Fibroblast of skin of left biceps (primary cell): ENCODE data around the gene XPO5.
"Not testable (repeated sequence)": the region's sequence is repeated elsewhere in the genome, so short reads cannot be mapped to it uniquely, and the experiment has no call there.

ENCODE experiments used
- DNase-seq, 2 experiments: peaks; one replicate each; pipeline ENCODE4 v3.0.0-alpha.2; 2013; ENCODE audit warnings: low read depth in 2 of 2

The XPO5 gene

DNA sequence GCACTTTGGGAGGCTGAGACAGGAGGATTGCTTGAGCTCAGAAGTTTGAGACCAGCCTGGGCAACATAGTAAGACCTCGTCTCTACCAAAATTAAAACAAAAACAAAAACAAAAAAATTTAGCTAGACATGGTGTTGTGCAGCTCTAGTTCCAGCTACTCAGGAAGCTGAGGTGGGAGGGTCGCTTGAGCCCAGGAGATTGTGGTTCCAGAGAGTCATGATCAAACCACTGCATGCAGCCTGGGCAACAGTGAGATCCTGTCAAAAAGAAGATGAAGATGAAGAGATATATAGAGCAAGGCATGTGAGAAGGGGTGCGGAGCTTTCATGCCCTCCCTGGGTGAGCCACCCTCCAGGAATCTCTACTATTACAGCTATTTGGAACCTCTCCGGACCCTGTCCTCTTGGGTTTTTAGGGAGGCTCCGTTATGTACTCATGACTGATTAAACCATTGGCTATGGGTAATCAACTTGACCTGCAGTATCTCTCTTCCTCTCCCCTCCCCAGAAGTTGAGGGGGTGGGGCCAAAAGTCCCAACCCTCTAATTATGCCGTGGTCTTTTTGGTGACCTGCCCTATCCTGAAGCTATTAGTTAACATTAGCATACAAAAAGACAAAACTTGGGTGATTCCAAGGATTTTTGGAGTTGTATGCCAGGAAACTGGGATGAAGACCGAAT lies 9.2 kb upstream of the XPO5 start:
- no peak for DNase-seq

DNA sequence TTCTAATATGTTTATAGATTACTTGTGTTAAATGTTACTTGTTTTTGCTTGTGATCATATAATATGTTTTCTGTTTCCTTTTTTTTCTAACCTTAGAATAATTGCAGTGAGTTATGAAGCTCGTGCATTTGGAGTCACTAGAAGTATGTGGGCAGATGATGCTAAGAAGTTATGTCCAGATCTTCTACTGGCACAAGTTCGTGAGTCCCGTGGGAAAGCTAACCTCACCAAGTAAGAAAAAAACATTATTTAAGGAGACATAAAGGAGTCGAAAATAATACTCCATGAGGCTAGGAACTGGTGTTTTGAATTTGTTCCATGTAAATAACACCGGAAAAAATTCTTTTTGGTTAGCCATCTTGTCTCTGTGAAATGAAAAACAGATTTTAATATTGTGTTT lies 7.1 kb upstream of the XPO5 start:
- DNase-seq, result no peak

DNA sequence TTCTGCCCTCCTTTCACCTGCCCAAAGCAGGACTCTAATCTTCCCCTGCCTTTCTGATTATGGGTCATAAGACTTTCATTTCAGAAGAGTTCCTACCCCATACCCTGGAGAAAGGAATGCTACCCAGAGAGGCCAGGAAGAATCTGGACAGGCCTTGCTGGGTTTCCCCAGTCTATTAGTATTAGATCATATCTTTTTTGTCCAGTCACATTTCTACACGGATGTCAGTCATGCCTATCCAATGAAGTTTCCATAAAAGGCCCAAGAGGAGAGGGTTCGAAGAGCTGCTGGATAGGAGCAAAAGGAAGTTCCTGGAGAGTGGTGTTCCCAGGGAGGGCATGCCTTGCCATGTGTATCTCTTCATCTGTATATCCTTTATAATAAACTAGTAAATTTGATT lies 3.3 kb upstream of the XPO5 start:
- no peak for DNase-seq

DNA sequence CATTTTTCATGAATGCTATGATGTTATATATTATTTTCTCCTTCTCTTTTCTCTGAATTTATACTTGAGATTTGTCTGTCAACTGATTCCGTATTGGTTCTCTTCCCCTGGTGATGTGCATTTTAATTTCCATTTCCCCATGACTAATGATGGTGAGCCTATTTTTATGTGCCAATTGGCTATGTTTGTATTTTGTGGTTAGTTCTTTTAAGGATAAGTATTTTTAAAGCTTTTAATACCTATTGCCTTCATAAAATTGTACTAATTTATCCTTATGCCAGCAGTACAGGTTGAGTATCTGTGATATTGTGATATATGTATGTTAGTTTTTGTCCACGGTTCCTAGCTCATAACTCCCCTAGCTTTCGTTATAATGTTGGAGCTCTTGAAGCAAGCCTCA lies 2.9 kb upstream of the XPO5 start:
- no peak for DNase-seq

DNA sequence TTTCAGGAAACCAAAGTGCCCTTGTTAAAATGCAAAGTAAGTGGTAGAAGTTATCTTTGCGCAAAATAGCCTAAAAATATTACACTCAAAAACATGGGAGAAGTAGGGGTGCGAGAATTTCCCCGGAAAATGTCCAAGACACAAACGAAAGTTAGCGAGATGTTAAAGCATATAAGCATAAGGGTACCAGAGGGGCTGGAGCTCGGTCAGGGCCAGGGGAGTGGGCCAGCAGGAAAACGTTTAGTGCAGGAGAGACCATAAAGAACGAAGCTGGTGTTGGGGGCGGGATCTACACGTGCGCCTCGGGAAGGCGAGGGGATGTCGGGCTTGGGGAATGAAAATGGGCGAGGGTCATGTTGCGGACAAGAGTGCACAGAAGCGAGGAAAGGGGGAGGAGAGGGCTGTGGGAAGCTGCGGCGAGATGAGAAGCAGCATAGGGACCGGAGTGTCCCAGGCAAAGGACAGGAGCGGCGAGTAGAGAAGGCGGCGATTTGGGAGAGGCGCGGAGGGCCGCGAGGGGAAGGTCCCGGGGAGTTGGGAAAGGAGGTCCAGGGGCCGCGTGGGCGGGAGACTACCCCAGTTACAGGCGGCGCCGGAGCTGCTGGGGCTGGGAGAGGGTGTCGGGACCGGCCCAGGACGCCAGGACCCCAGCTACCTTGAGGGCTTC lies 600 bp downstream of the XPO5 start:
- no peak for DNase-seq

DNA sequence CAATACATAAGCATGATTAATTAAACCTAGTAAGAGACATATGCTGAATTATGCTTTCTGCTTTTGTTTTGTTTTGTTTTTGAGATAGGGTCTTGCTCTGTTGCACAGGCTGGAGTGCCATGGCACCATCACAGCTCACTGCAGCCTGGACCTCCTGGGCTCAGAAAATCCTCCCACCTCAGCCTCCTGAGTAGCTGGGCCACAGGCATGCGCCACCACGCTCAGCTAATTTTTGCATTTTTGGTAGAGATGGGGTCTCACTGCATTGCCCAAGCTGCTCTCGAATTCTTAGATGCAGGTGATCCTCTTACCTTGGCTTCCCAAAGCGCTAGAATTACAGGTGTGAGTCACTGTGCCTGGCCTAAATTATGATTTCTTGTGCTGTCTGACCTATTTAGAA lies 3.8 kb downstream of the XPO5 start:
- DNase-seq, result no peak

DNA sequence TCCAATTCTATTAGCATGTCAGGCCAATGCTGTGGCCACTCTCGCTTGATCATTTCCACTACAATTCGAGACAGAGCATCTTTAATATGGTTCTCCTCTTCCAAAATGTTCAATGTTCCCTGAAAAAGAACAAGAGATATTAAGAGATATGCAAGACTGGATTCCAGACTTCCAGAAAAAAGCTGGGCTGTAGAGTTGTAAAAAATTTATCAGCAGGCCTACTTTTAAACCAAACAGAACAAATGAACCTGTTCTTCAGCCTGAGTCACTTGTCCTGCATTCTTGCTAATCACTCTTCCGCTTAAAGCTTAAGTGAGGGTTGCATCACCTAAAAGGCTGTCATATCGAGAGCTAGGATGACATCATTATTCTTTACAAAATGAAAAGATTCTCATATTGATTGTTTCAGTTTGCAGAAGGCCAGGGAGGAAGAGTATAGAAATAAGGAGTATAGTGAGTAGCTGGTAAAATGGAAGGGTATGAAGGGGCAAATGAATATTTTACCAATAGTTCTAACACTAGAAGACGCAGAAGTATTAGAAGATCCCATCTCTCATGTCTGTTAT lies 4.9 kb downstream of the XPO5 start:
- DNase-seq, result no peak

DNA sequence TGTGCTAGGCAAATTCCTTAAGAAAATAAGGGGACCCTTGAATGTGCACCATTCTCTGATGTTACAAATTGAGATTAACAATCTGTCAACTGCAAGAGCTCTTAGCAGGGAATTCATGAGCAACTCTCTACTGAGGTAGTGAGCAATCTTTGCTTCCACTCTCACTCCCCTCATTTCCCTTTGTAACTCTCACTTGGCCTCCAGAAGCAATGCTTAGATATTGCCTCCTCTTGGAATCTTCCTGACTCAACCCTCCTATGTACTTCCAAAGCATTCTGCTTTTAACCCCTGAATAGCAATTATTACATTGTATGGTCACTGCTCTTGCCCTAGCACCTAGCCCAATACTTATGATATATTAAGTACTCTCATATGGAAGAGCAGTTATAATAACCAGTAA lies 16.5 kb downstream of the XPO5 start:
- no peak for DNase-seq

DNA sequence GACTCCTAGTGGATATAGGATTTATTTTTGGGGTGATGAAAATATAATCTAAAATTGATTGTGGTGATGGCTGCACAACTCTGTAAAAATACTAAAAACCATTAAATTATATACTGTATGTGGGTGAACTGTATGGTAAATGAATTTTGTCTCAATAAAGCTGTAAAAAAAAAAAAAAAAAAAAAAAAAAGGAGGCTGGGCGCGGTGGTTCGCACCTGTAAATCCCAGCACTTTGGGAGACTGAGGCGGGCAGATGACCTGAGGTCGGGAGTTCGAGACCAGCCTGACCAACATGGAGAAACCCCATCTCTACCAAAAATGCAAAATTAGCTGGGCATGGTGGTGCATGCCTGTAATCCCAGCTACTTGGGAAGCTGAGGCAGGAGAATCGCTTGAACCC lies 18.2 kb downstream of the XPO5 start:
- not testable (repeated sequence) for DNase-seq

DNA sequence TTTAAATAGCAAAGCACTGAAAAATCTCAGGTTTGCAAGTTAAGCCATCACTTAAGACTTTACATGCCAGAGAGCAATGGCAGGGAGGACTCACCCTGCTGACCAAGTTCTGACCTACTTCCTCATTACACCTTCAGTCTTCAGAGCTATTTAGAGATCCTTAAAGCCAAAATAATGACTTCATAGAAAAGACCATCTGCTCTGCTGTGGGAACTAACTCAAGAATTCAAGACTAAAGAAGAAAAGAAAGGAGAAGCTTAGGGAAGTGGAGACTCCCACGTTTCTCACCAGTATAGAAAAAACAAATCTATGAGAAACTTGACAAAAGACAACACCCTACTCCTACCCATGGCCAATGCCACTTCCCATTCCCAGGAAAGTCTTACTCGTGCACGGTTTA lies 28.6 kb downstream of the XPO5 start:
- DNase-seq, result no peak

DNA sequence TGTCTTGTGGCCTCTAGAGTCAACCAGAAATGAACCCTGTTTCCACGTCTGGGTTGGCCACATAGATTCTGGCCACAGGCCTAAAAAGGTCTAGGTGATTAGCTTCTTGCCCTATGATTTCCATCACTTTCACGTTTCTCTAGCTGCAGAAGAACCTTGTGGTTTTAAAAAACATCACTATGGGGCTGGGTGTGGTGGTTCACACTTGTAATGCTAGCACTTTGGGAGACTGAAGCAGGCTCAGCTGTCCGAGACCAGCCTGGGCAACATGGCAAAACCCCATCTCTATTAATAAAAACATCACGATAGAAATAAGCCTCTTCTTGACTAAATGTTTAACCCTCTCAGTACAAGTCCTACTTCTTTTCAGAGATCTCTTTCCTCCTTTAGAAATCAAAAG lies 31.4 kb downstream of the XPO5 start:
- no peak for DNase-seq

DNA sequence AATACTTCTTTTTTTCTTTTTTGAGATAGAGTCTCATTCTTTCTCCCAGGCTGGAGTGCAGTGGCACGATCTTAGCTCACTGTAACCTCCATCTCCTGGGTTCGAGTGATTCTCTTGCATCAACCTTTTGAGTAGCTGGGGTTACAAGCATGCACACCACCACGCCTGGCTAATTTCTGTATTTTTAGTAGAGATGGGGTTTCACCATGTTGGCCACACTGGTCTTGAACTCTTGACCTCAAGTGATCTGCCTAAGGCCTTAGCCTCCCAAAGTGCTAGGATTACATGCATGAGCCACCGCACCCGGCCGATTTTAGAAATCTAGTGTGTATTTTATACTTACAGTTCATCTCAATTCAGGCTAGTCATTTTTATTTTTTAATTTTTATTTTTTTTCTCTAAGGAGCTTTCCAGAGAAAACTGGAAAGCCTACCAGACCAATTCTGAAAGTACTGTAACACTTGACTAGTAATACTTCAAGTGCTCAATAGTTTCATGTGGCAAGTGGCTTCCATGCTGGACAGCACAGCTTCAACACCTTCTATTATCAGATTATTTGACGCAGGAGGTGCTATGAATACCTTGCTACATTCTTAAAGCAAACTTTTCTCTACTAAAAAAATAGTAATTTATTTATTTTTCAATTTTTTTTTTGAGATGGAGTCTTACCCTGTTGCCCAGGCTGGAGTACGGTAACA lies 33.9 kb downstream of the XPO5 start:
- DNase-seq, result no peak

DNA sequence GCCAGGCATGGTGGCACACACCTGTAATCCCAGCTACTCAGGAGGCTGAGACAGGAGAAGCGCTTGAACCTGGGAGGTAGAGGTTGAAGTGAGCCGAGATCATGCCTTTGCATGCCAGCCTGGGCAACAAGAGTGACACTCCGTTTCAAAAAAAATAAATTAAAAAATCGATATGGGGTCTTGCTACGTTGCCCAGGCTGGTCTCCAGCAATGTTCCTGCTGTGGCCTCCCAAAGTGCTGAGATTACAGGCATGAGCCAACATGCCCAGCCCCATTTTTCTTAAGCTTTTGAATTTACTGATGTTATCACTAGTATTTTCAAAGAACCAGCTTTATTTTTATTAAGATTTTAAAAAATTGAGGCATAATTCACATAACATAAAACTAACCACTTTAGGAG lies 35.3 kb downstream of the XPO5 start:
- DNase-seq, result no peak

DNA sequence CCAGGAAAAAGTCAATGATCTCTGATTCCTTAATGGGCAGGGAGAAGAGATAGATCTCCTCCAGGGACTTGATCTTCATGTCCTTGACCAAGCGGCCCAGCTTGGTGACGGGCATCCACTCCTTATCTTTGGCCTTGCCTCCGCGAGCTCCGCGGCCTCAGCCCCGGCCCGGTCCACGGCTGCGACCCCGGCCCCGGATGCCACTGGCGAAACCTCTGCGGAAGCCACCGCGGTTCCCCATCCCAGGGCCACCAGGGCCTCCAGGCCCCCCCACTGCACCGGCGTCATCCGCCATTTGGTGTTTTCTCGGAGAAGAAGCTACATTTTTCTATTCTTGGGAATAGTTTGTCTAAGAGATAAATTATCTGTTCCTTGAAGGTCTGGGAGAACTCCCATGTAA lies 36.4 kb downstream of the XPO5 start:
- DNase-seq, result not testable (repeated sequence)

DNA sequence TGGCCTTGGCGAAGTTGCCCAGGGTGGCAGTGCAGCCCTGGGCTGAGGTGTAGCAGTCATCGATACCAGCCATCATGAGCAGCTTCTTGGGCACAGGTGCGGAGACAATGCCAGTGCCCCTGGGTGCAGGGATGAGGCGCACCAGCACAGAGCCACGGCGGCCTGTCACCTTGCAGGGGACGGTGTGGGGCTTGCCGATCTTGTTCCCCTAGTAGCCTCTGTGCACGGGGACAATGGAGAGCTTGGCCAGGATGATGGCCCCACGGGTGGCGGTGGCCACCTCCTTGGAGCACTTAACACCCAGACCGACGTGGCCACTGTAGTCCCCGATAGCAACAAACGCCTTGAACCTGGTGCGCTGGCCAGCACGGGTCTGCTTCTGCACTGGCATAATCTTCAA lies 36.9 kb downstream of the XPO5 start:
- DNase-seq, result not testable (repeated sequence)

DNA sequence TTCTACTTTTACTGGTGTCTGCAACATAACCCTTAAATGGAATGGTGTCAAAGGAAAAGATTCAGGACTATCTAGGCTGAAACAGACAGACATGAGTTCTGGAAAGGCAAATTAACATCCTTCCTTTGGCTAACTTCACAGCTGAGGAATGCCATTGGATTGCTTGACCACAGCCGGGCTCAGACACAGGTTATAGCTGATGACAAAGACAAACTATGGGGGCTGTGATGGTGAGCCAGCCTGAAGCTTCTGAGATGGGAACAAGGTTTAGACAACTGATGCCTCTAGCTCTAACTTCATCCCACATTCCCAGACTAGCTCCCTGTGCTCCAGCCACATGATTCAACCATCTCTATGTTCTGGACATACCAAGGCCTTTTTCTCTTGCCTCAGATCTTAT lies 43.6 kb downstream of the XPO5 start:
- DNase-seq, result no peak

DNA sequence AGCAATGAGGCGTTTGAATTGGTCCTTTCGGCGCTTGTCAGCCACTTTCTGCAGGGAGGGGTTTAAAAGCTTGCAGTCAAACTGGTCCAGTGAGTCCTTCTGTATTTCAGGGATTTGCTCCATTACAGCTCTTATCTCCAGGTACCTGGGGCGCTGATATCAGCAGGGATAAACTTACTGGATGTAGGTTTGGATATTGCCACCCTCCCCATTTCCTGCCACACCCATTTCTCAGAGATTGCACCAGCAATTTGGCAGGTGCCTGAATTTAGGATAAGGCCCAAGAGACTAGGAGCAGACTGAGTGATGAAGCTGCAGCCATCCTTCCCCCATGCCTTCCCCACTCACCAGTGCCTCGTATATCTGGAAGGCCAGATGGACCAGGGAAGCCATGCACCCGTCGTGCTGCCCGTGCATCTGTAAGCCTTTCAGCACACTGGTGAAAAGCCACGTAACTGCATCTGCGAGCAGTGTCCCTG lies 51.3 kb downstream of the XPO5 start:
- no peak for DNase-seq

DNA sequence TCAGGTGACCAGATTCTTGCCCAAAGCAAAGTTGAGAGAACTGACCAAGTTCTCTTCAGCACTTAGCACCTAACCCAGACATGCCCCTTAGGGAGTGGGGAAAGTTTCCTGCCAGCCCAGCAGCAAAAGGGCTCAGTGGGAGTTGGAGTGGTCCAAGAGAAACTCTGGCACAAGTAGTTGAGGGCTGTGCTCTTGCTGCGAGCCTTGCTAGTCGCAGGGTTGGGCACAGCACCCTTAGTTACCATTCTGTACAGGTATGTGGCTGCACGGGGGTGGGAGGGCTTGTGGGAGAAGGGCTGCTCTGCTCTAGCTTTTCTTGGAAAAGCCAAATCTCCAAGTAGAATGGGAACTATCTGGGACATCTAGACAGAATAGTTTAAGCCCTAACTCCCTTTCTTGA lies 52.6 kb downstream of the XPO5 start:
- no peak for DNase-seq

DNA sequence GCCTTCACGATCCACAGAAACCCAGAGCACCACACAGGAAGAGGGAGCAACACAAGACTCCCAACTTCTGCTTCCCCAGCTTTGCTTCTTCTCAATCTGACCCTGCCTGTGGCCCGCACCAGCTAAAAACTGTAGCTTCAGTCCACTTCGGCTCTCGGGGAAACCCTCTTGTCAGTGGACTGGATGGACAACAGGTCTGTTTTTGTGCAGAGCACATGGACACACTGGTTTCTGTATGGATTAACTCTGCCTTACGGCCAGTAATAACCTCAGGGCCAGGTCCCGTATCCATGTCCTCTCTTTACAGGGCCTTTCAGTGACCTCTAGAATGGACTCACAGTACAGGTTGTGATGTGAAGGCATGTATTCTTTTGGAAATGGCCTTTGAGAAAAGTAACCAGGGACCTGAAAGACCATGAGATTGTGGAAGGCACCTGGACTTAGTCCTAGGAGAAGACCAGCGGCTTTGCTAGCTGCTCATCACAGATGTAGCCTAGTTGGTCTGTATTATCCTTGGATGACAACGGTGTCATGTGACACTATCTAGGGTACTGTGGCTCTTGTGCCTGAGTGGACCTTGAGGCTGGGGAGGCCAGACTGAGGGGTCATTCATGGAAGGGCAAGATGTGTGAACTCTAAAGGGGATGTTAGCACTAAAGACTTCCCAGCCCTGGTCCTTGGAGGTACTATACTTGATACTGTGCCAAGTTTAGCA lies 53.1 kb downstream of the XPO5 start:
- DNase-seq, result no peak

DNA sequence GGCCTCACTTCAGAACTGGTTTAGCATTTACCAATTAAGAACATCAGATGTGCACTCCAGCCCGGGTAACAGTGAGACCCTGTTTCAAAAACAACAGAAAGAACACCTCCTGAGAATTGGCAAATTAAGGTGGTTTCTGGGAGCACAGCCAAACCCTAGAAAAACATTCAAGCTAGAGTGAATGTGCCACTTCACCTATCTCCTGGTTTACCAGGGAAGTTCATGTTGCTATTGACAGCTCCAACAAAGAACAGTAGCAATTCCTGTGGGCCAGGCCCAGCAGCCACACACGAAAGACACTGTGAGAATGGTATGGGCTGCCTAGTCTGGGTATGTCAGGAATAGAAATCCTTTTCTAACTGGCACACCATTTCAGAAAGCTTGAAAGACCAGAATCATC lies 54.0 kb downstream of the XPO5 start:
- DNase-seq, result no peak

DNA sequence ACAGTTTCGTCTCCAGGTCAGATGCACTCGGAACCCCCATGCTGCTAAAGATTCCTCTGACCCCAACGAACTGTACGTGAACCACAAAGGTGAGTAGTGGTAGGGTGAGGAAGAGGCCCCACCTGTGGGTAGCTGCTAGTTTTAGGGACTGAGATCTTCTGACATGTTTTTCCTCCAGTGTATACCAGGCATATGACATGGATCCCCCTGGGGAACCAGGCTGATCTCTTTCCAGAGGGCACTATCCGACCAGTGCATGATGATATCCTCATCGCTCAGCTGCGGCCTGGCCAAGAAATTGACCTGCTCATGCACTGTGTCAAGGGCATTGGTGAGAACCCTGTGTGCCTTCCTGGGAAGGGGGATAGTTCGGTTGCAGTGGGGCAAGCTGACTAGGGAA lies 55.7 kb downstream of the XPO5 start:
- DNase-seq, result no peak
